Esophagus (tissue), 2 donors: ENCODE data around the gene IGF1R. TPM values are rescaled to one million over a fixed set of nuclear protein-coding genes. Genes with fewer than 3 reads are reported as not detected.
"Not testable (repeated sequence)": the region's sequence is repeated elsewhere in the genome, so short reads cannot be mapped to it uniquely, and the experiment has no call there.

Experiments used
- H3K27ac ChIP-seq, 2 donors: one replicate each; pipeline ENCODE4 v1.5.1; 2013; ENCODE audit warnings: low read depth in 2 of 2, mild to moderate bottlenecking in 2 of 2, inconsistent platforms in 1 of 2, low read length in 1 of 2, moderate library complexity in 1 of 2
- H3K27me3 ChIP-seq, 2 donors: one replicate each; pipeline ENCODE4 v1.6.1; 2013; ENCODE audit warnings: low read length in 2 of 2, control low read depth in 1 of 2, mild to moderate bottlenecking in 1 of 2; ENCODE audit not compliant: insufficient read depth in 2 of 2, control insufficient read depth in 1 of 2
- H3K36me3 ChIP-seq, 2 donors: one replicate each; pipeline ENCODE4 v1.6.1; 2013; ENCODE audit warnings: low read length in 1 of 2; ENCODE audit not compliant: control insufficient read depth in 2 of 2, insufficient read depth in 2 of 2
- H3K4me1 ChIP-seq, 2 donors: one replicate each; pipeline ENCODE4 v1.6.1; 2013; ENCODE audit warnings: low read length in 1 of 2; ENCODE audit not compliant: control insufficient read depth in 2 of 2, insufficient read depth in 2 of 2
- H3K4me3 ChIP-seq, 2 donors: one replicate each; pipeline ENCODE4 v1.5.1; 2013; ENCODE audit warnings: low read length in 2 of 2, mild to moderate bottlenecking in 2 of 2, low read depth in 1 of 2, moderate library complexity in 1 of 2
- H3K9me3 ChIP-seq, 2 donors: one replicate each; pipeline ENCODE4 v1.6.1; 2013; ENCODE audit warnings: mild to moderate bottlenecking in 2 of 2, low read depth in 1 of 2, low read length in 1 of 2, moderate library complexity in 1 of 2; ENCODE audit not compliant: control insufficient read depth in 2 of 2, insufficient read depth in 1 of 2
- WGBS, 2 donors: extraction: QIAGEN DNeasy Blood & Tissue Kit; methylation state at CpG; one replicate each; pipeline ENCODE4 v1.1.7; 2013; 5-methylcytosine and 5-hydroxymethylcytosine counted together
- polyA plus RNA-seq, 2 donors: library from polyadenylated mRNA; stranded (reverse); fragments of 200-250 nt; gene quantifications; one replicate each; pipeline ENCODE4 v1.2.3, GENCODE V29; 2013
- donor health status: healthy with polysubstance abuse.
- donor health status: Bipolar disorder and iron deficiency.

The IGF1R gene
- polyA plus RNA-seq, 2 donors = 4.1 to 4.4 TPM

GRCh38 chr15:98999233-98999632 is 350.9 kb downstream of the IGF1R start:
- peaks cover 0 to 3% of the 10 kb centered on the region in 2 donors for H3K4me1 ChIP-seq
- no peak overlapping the region for H3K27ac ChIP-seq
- 66 to 75% methylated on average over 2 of the region's 2 CpGs for WGBS, 2 donors
- no peak overlapping the region for H3K4me3 ChIP-seq
- no peaks in the 10 kb centered on the region for H3K27me3 ChIP-seq
- no peaks in the 10 kb centered on the region for H3K36me3 ChIP-seq
- no peaks in the 10 kb centered on the region for H3K9me3 ChIP-seq

- peaks cover 0 to 5% of the 10 kb centered on the region in 2 donors for H3K4me1 ChIP-seq
- WGBS, 2 donors = 67 to 76% methylated on average over 3 of the region's 3 CpGs
Measured at GRCh38 chr15:99002226-99002625, 353.9 kb downstream of the IGF1R start.

GRCh38 chr15:99003317-99003716 is 355.0 kb downstream of the IGF1R start:
- not testable (repeated sequence) for H3K27ac ChIP-seq, H3K4me3 ChIP-seq, H3K9me3 ChIP-seq, H3K4me1 ChIP-seq, H3K27me3 ChIP-seq, H3K36me3 ChIP-seq
- 55 to 65% methylated on average over 10 of the region's 10 CpGs for WGBS, 2 donors

More at GRCh38 chr15:99002226-99002625, 353.9 kb downstream of the IGF1R start:
- H3K9me3 ChIP-seq = no peaks in the 10 kb centered on the region
- H3K36me3 ChIP-seq = no peaks in the 10 kb centered on the region
- H3K4me3 ChIP-seq = no peak overlapping the region
- no peaks in the 10 kb centered on the region for H3K27me3 ChIP-seq
- H3K27ac ChIP-seq = no peak overlapping the region

DNA sequence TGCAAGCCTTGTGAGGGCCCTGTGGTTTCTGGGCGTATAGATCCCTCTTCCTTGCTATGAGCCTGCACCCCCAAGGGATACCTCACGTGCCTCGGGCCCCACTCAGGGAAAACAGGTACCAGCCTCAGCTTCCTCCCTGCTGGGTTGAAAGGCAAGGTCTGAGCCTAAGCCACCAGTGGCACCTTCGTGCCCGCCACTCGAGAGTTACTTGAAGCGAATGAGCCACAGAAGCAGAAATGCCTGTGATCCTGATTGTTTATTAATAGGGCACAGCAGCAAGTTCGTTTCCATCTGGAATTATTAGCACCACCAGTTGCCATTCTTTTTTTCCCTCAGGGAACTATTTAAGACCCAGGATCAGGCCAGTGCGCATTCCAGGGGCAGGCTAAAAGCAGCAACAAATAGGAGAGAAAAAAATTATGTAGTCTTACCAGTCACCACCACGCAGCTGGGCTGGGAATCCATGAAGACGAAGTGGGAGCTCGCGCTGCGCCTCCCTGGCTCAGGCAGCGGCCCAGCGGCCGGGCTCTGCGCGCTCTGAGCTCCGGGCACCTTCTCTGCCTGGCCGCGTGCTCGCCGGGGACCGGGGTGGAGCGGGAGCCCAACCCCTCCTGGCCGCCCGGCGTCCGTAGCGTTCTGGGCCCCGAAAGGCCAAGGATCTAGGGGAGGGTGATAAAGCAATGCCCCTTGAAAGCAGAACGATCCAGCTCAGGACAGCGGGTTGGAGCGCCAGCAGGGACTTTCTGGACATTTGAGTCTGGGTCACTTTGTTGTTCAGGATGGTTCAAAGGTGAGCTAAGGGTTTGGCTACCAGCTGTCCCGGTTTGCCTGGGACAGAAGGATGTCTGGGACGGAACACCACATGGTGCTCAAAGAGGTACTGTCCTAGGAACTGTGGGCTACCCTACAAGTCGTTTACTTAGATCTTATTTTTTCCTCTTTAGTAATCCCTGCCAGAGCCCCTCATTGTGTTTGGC is 356.9 kb downstream of the IGF1R start:
- not testable (repeated sequence) for H3K27me3 ChIP-seq, H3K4me1 ChIP-seq, H3K27ac ChIP-seq, H3K4me3 ChIP-seq, H3K9me3 ChIP-seq, H3K36me3 ChIP-seq
- 49 to 60% methylated on average over 32 to 35 of the region's 38 CpGs for WGBS, 2 donors

- 74 to 77% methylated on average over 9 of the region's 9 CpGs for WGBS, 2 donors
- peaks cover 0 to 3% of the 10 kb centered on the region in 2 donors for H3K4me1 ChIP-seq
- H3K36me3 ChIP-seq = no peaks in the 10 kb centered on the region
- no peaks in the 10 kb centered on the region for H3K9me3 ChIP-seq
- no peak overlapping the region for H3K4me3 ChIP-seq
- no peaks in the 10 kb centered on the region for H3K27me3 ChIP-seq
- no peak overlapping the region for H3K27ac ChIP-seq
Measured at GRCh38 chr15:99006146-99006545, 357.8 kb downstream of the IGF1R start.

GRCh38 chr15:99006904-99007495 is 358.7 kb downstream of the IGF1R start:
- WGBS, 2 donors = 93 to 95% methylated on average over 17 of the region's 17 CpGs
- H3K9me3 ChIP-seq = no peaks in the 10 kb centered on the region

DNA sequence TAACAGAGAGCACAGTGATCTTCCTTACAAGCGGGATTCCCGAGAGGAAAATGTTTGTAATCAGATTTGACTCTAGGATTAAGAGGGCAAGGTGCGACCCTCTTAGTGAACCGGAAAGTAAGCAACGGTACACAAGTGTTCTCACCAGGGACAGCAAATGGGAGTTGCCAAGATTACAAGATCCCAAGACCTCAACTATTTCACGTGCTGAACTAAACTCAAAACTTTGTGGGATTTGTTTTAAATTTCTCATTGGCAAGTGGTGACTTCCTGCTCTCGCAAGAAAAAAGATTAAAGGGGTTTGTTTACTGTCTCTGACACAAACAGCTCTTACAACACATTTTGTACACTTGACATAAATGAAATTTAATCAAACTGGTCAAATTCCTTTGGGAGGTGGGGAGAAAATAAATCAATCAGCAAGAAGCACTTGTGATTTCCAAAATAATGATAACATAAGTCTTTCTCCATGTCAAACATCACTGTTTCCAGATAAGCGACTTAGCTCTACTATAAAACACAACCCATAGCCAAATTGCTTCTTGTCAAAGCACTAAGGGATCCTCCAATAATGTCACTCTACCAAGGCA is 361.5 kb downstream of the IGF1R start:
- Histone ChIP-seq H3K27ac (no peak overlapping the region), H3K4me3 (no peak overlapping the region)
- WGBS, 2 donors = 43 to 50% methylated on average over 8 of the region's 8 CpGs

More at GRCh38 chr15:99006904-99007495, 358.7 kb downstream of the IGF1R start:
- H3K4me3 ChIP-seq = no peak overlapping the region
- no peak overlapping the region for H3K27ac ChIP-seq
- peaks cover 0 to 3% of the 10 kb centered on the region in 2 donors for H3K4me1 ChIP-seq
- no peaks in the 10 kb centered on the region for H3K36me3 ChIP-seq
- H3K27me3 ChIP-seq = no peaks in the 10 kb centered on the region

GRCh38 chr15:99010768-99011167 is 362.4 kb downstream of the IGF1R start:
- Histone ChIP-seq H3K36me3 (no peaks in the 10 kb centered on the region), H3K9me3 (no peaks in the 10 kb centered on the region), H3K27ac (no peak overlapping the region), H3K4me3 (no peak overlapping the region), H3K4me1 (peaks cover 0 to 7% of the 10 kb centered on the region in 2 donors), H3K27me3 (no peaks in the 10 kb centered on the region)
- 79 to 92% methylated on average over 2 of the region's 2 CpGs for WGBS, 2 donors

More for the DNA sequence above, 361.5 kb downstream of the IGF1R start:
- Histone ChIP-seq H3K36me3 (no peaks in the 10 kb centered on the region), H3K4me1 (peaks cover 0 to 3% of the 10 kb centered on the region in 2 donors), H3K9me3 (no peaks in the 10 kb centered on the region), H3K27me3 (no peaks in the 10 kb centered on the region)
